Sigmoid colon (tissue), 4 donors: ENCODE data around the gene ZSCAN23.

ENCODE experiments used
- EP300 ChIP-seq, 4 donors: sonication (generic); formaldehyde crosslinking; IDR thresholded peaks; one replicate each; pipeline ENCODE4 v1.6.1; 2017; ENCODE audit warnings: antibody characterized with exemption in 4 of 4
- POLR2A ChIP-seq, 2 donors: fragments of 450-650 bp; IDR thresholded peaks; one replicate each; pipeline ENCODE4 v1.6.1; 2016; ENCODE audit warnings: antibody characterized with exemption in 2 of 2, mild to moderate bottlenecking in 2 of 2, moderate library complexity in 2 of 2
- POLR2AphosphoS5 ChIP-seq, 4 donors: sonication (generic); formaldehyde crosslinking; IDR thresholded peaks; one replicate each; pipeline ENCODE4 v1.6.1; 2017; ENCODE audit warnings: antibody characterized with exemption in 4 of 4
- TF ChIP-seq, protein P1 (sequence below), 4 experiments: fragments of 450-650 bp in 3 of 4; fragments of 200-600 bp in 1 of 4; IDR thresholded peaks; one replicate each; pipeline ENCODE4 v1.5.1; 2016 to 2019; ENCODE audit warnings: antibody characterized with exemption in 4 of 4, mild to moderate bottlenecking in 3 of 4, moderate library complexity in 2 of 4

DNA sequence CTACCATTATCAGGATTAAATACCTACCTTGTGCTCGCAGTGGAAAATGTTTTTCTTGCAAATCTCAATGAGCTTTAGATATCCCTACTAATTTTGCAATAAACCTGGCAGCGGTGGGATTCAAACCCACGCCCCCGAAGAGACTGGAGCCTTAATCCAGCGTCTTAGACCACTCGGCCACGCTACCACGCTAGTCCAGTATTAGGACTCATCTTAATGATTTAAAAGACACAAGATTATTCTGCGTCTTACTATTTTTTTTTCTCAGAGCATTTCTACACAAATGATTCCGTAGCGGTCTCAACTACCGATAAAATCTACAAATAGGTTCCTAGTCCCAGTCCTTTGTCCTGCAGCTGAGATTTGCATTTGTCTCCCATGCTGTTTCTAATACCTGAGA is 35.2 kb upstream of the ZSCAN23 start:
- TF ChIP-seq, protein P1, sequence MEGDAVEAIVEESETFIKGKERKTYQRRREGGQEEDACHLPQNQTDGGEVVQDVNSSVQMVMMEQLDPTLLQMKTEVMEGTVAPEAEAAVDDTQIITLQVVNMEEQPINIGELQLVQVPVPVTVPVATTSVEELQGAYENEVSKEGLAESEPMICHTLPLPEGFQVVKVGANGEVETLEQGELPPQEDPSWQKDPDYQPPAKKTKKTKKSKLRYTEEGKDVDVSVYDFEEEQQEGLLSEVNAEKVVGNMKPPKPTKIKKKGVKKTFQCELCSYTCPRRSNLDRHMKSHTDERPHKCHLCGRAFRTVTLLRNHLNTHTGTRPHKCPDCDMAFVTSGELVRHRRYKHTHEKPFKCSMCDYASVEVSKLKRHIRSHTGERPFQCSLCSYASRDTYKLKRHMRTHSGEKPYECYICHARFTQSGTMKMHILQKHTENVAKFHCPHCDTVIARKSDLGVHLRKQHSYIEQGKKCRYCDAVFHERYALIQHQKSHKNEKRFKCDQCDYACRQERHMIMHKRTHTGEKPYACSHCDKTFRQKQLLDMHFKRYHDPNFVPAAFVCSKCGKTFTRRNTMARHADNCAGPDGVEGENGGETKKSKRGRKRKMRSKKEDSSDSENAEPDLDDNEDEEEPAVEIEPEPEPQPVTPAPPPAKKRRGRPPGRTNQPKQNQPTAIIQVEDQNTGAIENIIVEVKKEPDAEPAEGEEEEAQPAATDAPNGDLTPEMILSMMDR (IDR thresholded peaks at IDR 0.05) = no peak
- TF ChIP-seq POLR2A (IDR thresholded peaks at IDR 0.05) (no peak), EP300 (IDR thresholded peaks at IDR 0.05) (no peak), POLR2AphosphoS5 (IDR thresholded peaks at IDR 0.05) (no peak)
